ENCODE measurements around the gene RAB2B. TPM values are rescaled to one million over a fixed set of nuclear protein-coding genes. Genes with fewer than 3 reads are reported as not detected.

The RAB2B gene
- total RNA-seq, 2 donors from 2014 or later, result 41.2 to 42.9 TPM

GRCh38 chr14:21498540-21499526 lies 22.1 kb upstream of the RAB2B start:
- peak overlapping the region; percentile 61 for H3K27ac Mint-ChIP-seq
- no peaks in the 10 kb centered on the region for H3K27me3 ChIP-seq (ENCODE audit: control insufficient read depth, insufficient read depth, low read length, poor library complexity, severe bottlenecking)
- peaks cover 91% of the 10 kb centered on the region for H3K36me3 ChIP-seq (ENCODE audit: control insufficient read depth, insufficient read depth, low read length)
- no peak overlapping the region for H3K4me3 Mint-ChIP-seq
- DNase-seq, result peak; percentile 54
- H3K9ac ChIP-seq (ENCODE audit: extremely low read depth, low read length, poor library complexity, severe bottlenecking), result no peak overlapping the region
- peak; percentile 80 for TF ChIP-seq CTCF (conservative IDR thresholded peaks at IDR 0.05)
- no peak overlapping the region for H3K27ac ChIP-seq (ENCODE audit: low read depth, low read length)
- H3K4me1 ChIP-seq (ENCODE audit: control insufficient read depth, insufficient read depth, low read length), result peaks cover 9% of the 10 kb centered on the region
- no peaks in the 10 kb centered on the region for H3K9me3 Mint-ChIP-seq
- peaks cover 85% of the 10 kb centered on the region for H3K36me3 Mint-ChIP-seq (ENCODE audit: low read depth)
- H3K9me3 ChIP-seq (ENCODE audit: control insufficient read depth, low read length), result no peaks in the 10 kb centered on the region
- no peaks in the 10 kb centered on the region for H3K27me3 Mint-ChIP-seq (ENCODE audit: insufficient read depth)
- WGBS, 2 experiments (ENCODE audit: insufficient coverage in 1 of 2, insufficient read length in 1 of 2), result 82 to 89% methylated on average over 4 to 5 of the region's 5 CpGs
- peaks cover 19% of the 10 kb centered on the region for H3K4me1 Mint-ChIP-seq
- H3K4me3 ChIP-seq (ENCODE audit: low read length), result no peak overlapping the region

- Mint-ChIP-seq H3K4me1 (peaks cover 19% of the 10 kb centered on the region), H3K9me3 (no peaks in the 10 kb centered on the region), H3K27me3 (ENCODE audit: insufficient read depth) (no peaks in the 10 kb centered on the region), H3K36me3 (ENCODE audit: low read depth) (peaks cover 79% of the 10 kb centered on the region), H3K4me3 (no peak overlapping the region), H3K27ac (peak overlapping the region; percentile 17)
- DNase-seq, result no peak
- peaks cover 85% of the 10 kb centered on the region for H3K36me3 ChIP-seq (ENCODE audit: control insufficient read depth, insufficient read depth, low read length)
- no peak for TF ChIP-seq CTCF (conservative IDR thresholded peaks at IDR 0.05)
- no peak overlapping the region for H3K4me3 ChIP-seq (ENCODE audit: low read length)
- no peaks in the 10 kb centered on the region for H3K9me3 ChIP-seq (ENCODE audit: control insufficient read depth, low read length)
- H3K4me1 ChIP-seq (ENCODE audit: control insufficient read depth, insufficient read depth, low read length), result peaks cover 9% of the 10 kb centered on the region
- no peak overlapping the region for H3K27ac ChIP-seq (ENCODE audit: low read depth, low read length)
- 93 to 100% methylated on average over 1 to 2 of the region's 2 CpGs for WGBS, 2 experiments (ENCODE audit: insufficient coverage in 1 of 2, insufficient read length in 1 of 2)
- H3K9ac ChIP-seq (ENCODE audit: extremely low read depth, low read length, poor library complexity, severe bottlenecking), result no peak overlapping the region
- no peaks in the 10 kb centered on the region for H3K27me3 ChIP-seq (ENCODE audit: control insufficient read depth, insufficient read depth, low read length, poor library complexity, severe bottlenecking)
Observed at GRCh38 chr14:21496453-21496852, 19.7 kb upstream of the RAB2B start.

- no peak overlapping the region for H3K27ac ChIP-seq (ENCODE audit: low read depth, low read length)
- Mint-ChIP-seq H3K9me3 (no peaks in the 10 kb centered on the region), H3K4me3 (no peak overlapping the region), H3K27me3 (ENCODE audit: insufficient read depth) (no peaks in the 10 kb centered on the region), H3K27ac (peak overlapping the region; percentile 80), H3K36me3 (ENCODE audit: low read depth) (peaks cover 78% of the 10 kb centered on the region), H3K4me1 (peaks cover 19% of the 10 kb centered on the region)
- WGBS, 2 experiments (ENCODE audit: insufficient coverage in 1 of 2, insufficient read length in 1 of 2), result 78 to 100% methylated on average over 1 to 2 of the region's 2 CpGs
- H3K4me1 ChIP-seq (ENCODE audit: control insufficient read depth, insufficient read depth, low read length), result peaks cover 9% of the 10 kb centered on the region
- H3K9me3 ChIP-seq (ENCODE audit: control insufficient read depth, low read length), result no peaks in the 10 kb centered on the region
- no peak for TF ChIP-seq CTCF (conservative IDR thresholded peaks at IDR 0.05)
- peaks cover 80% of the 10 kb centered on the region for H3K36me3 ChIP-seq (ENCODE audit: control insufficient read depth, insufficient read depth, low read length)
- no peak for DNase-seq
- no peak overlapping the region for H3K9ac ChIP-seq (ENCODE audit: extremely low read depth, low read length, poor library complexity, severe bottlenecking)
- H3K4me3 ChIP-seq (ENCODE audit: low read length), result no peak overlapping the region
- no peaks in the 10 kb centered on the region for H3K27me3 ChIP-seq (ENCODE audit: control insufficient read depth, insufficient read depth, low read length, poor library complexity, severe bottlenecking)
Observed at GRCh38 chr14:21494902-21495762, 18.4 kb upstream of the RAB2B start.
